HG03097 (cell line): ENCODE measurements around the gene MYO1D.
A peak's percentile ranks its signal among the peaks of the same experiment; 100 is the strongest.

Source experiments
- ATAC-seq: cut with Tn5 transposase; IDR thresholded peaks from one replicate; pipeline ENCODE4 v1.9.1; 2021; ENCODE audit not compliant: unreplicated experiment, low FRiP score

The MYO1D gene

DNA sequence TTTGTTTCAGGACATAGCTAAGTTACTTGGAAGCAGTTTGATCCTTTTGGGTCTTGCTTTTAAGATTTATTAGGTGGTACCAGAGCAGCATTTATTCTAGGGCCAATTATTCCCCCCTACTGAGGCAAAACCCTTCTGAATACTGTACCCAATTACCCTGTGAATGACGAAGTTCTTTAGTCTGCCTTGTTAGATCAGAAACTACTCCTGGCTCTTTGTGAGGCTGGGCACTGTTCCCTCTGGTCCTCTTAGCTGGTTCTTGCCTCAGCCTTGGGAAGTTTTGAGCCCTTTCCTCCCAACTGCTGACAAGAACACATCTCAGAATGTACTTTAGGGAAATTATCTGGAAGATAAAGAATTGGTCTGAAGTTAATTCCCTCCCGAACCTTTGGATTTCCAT is 274.5 kb downstream of the MYO1D start:
- no peak for ATAC-seq

- ATAC-seq = no peak
Observed at GRCh38 chr17:32601866-32602265, 275.1 kb downstream of the MYO1D start.

- peak; percentile 90 for ATAC-seq
Observed at GRCh38 chr17:32596628-32597027, 280.3 kb downstream of the MYO1D start.

DNA sequence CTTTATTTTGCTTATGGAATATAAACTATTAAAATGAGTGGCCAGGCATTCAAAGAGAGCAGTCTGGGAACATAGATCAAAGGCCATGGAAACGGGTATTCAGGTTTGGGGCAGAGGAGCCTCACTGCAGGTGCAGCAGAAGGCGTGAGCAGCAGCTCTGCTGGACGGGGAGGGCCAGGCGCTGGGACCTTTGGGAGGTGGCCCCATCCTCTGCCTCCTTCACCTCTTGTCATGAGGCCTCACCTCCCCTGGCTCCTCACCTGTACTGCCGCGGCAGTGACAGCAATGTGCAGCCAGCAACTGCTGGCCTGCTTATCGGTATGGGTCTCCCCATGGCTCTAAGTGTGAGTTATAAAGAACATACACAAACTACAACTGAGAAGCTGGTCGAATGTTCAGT is 280.7 kb downstream of the MYO1D start:
- ATAC-seq = no peak

DNA sequence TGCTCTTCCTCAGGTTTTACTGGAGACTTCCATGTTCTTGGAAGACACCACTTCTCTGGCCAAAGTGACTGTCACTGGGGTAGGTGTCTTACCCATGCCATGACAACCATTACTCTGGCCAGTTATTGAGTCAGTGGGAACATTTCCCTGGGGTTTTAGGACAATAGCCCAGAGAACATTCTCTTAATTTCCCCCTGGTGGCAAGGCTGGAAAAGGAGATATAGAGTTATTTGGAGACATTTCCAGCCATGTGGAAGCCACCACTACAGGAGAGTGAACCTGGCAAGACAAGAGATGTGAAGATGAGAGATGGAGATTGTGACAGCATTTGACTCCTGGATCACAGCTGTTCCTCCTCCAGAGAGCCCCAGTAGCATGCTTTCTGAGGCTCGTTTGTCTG is 283.9 kb downstream of the MYO1D start:
- ATAC-seq = no peak

- ATAC-seq = no peak
Observed at GRCh38 chr17:32591405-32591804, 285.5 kb downstream of the MYO1D start.

DNA sequence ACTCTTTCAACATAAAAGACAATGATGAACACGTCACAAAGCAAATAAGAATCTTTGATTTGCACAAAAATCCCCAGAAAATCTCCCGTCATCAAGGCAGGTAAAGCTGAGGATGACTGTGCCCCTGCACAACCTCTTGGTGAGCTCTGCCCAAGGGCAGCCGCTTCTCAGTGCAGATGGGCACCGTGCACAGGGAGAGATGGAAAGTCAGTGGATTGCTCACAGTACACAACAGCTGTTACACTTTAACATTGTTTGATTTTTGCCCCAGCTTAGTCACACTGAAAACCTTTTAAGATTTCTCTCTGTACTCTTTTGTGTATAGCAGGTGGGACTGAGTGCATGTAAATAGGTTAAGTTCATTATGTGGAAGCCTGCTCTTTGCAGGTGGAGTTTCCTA is 285.9 kb downstream of the MYO1D start:
- no peak for ATAC-seq

DNA sequence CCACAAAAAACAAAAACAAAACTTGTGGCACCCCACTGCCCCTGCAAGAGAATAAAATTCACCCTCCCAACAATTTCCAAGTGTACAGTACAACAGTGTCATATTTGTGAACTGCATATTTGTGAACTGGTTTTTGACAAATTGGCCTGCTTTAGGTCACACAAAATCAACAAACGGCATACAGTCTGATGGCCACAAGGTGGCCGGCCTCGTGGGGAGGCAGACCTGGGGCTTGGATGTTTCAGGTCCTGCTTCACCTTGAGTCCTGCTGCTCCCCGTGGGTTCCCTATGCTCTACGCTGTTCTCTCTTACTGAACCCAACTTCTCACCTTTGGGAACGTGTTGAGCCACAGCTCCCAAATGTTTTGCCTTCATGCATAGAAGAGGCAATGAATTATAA is 287.9 kb downstream of the MYO1D start:
- ATAC-seq = no peak

- no peak for ATAC-seq
Observed at GRCh38 chr17:32588135-32588534, 288.8 kb downstream of the MYO1D start.

GRCh38 chr17:32586666-32587065 is 290.3 kb downstream of the MYO1D start:
- no peak for ATAC-seq

- ATAC-seq = no peak
Observed at GRCh38 chr17:32584792-32585191, 292.1 kb downstream of the MYO1D start.

- no peak for ATAC-seq
Observed at GRCh38 chr17:32583053-32583452, 293.9 kb downstream of the MYO1D start.

DNA sequence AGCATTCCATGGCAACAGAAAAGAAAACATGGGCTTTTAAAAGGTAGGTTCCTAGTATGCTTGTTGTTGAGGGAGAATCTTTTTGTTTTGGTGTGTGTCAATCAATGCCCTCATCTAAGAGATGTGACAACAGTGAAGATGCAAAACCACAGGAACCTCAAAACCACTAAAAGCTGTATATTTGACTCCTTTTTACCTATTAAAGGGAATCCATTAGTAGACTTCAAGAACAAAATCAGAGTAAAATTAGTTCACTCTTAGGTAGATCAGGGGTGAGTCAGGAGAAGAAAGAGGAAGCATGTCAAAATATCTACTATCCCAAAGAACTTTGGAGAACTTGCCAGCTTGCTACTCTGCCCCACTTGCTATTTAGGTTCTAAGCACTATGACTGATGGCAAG is 301.1 kb downstream of the MYO1D start:
- no peak for ATAC-seq

- no peak for ATAC-seq
Observed at GRCh38 chr17:32570081-32570396, 306.9 kb downstream of the MYO1D start.

- peak; percentile 69 for ATAC-seq
Observed at GRCh38 chr17:32569171-32570080, 307.5 kb downstream of the MYO1D start.

GRCh38 chr17:32568705-32569104 is 308.2 kb downstream of the MYO1D start:
- no peak for ATAC-seq

- ATAC-seq = no peak
Observed at GRCh38 chr17:32567511-32567910, 309.4 kb downstream of the MYO1D start.

DNA sequence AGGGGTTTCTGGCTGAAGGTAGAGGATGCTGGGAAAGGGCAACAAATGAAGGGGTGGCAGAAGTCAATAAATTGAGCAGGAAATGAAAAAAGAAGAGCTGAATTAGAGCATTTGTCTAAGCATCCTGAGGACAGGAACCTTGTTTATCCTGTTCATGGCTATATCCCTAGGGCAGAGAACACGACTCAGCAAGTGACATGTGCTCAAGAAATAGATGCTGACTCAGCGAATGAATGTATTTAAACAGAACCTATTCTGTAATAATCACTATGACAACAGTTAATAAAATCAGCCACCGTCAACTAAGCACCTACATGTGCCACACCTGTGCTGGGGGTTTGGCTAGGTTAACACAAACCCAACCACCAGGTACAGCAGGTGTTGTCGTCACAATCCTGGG is 309.8 kb downstream of the MYO1D start:
- ATAC-seq = no peak

DNA sequence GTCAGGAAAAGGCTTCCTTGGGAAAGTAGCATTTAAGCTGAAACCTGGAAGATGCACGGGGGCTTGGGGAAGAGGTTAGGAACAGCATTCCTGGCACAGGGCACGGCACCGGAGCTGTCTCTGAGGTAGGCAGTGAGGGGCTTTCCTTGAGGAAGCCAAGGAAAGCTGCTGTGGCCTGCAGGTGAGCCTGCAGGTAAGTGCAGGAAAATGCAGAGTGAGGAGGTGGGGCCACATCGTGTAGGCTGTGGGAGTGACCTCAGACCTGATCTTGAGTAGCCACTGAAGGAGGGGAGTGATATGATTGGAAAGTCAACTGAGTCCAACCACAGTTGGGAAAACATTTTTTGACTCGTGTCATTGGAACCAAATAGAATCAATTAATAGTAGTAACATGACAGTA is 310.6 kb downstream of the MYO1D start:
- ATAC-seq = no peak

DNA sequence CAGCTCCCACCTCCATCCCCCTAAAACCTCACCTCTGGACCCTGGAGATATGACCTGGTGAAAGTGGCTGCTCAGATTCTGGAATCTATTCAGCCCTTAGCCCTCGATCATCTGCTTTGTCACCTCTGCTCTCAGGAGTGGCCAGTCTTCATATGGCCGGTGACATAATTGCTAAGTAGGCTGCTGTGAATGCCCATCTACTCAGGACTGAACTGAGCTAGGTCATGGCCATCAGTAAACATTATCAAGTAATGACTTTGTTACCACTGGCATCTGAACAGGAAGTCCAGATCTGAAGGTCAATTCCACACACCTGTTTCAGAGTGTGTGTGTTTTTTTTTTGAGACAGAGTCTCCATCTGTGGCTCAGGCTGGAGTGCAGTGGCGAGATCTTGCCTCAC is 311.5 kb downstream of the MYO1D start:
- ATAC-seq = no peak

DNA sequence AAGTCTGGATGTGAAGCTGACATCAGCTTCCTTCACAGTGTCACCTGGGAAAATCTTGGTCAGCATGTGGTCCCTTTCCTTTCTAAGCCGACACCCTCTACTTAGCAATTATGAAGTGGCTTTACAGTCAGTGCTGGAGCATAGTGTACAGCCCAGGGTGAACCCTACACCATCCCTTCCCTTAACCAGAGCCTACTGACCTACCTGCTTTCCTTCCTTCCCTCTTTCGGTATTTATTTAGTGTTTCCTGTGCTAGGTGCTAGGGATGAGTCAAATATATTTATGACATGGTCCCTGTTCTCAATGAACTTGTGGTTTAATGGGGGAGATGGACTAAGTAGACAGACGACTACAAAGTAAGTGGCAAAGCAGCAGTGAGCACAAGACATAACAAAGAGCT is 312.6 kb downstream of the MYO1D start:
- no peak for ATAC-seq

- ATAC-seq = no peak
Observed at GRCh38 chr17:32563583-32563982, 313.3 kb downstream of the MYO1D start.
